Amniotic epithelial cell (primary cell): Measurements from ENCODE around the gene HBE1.
A peak's percentile ranks its signal among the peaks of the same experiment; 100 is the strongest.
"Not testable (repeated sequence)": the region's sequence is repeated elsewhere in the genome, so short reads cannot be mapped to it uniquely, and the experiment has no call there.

Experiments
- DNase-seq: peaks from one replicate; pipeline ENCODE4 v3.0.0-alpha.2; 2010; ENCODE audit warnings: low read depth

The HBE1 gene

GRCh38 chr11:5285703-5286340, 16.1 kb upstream of the HBE1 start:
- DNase-seq, result no peak

- DNase-seq, result no peak
Measured at GRCh38 chr11:5284637-5285036, 14.9 kb upstream of the HBE1 start.

DNA sequence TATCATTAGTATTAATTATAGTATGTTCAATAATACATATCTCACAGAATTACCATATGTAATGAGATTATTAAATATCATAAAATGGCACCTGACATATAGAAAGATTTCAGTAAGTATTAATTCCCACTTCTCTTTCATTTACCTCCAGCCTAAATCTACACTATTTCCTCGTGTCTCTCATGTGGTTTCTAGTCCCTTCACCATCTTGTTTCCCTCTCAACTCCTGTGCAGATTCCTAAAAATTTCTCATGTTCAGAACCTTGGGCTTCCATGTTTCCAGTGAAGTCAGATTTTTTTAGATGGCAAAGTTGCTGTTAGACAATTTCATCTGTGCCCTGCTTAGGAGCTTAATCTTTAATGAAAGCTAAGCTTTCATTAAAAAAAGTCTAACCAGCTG, 14.1 kb upstream of the HBE1 start:
- no peak for DNase-seq

GRCh38 chr11:5283086-5283485, 13.3 kb upstream of the HBE1 start:
- DNase-seq, result no peak

DNA sequence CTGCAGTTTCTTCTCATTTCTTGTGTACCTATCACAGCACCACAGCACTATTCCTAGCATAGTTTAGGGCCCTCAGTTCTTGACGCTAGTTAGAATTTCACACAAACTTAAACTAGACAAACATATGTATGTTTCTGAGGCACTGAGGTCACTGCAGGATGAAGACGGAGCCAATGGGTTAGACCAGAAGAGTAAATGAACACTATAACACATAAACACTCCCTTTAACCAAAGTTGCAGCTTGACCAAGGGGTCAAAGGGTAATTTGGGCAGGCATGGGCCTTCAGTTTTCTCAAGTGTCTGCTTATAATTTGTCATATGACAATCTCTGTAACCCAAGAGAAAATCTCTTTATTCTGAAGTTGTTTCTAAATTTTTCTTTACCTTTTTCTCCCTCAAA, 12.9 kb upstream of the HBE1 start:
- no peak for DNase-seq

GRCh38 chr11:5281596-5281995, 11.9 kb upstream of the HBE1 start:
- DNase-seq, result no peak

GRCh38 chr11:5280582-5281102, 10.9 kb upstream of the HBE1 start:
- peak; percentile 98 for DNase-seq

DNA sequence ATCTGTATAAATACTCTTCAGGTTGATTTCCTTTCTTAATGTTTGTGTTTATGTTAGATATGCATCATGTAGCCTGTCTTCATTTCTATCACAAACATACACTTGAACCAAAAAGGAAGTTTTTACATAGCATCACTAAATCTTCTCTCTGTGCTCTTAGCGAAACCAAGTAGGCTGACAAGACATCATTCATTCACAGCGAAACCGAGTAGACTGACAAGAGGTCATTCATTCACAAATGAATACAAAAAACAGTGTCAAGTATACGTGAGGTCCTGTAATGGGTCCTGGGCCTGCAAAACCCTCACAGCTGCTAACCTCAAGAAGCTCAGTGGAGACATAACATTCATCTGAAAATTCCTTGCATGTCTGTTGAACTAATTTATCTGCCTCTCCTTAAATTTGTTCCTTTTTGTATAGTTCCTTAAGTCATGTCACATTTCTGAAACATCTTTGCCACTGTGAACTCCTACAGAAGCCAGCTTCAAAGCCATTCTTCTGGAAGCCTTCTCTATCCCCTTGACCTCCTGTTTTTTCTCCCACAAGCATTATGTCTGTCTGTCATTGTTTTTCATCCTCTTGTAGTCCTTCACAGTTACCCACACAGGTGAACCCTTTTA, 9.8 kb upstream of the HBE1 start:
- no peak for DNase-seq

- no peak for DNase-seq
Measured at GRCh38 chr11:5277807-5278382, 8.2 kb upstream of the HBE1 start.

DNA sequence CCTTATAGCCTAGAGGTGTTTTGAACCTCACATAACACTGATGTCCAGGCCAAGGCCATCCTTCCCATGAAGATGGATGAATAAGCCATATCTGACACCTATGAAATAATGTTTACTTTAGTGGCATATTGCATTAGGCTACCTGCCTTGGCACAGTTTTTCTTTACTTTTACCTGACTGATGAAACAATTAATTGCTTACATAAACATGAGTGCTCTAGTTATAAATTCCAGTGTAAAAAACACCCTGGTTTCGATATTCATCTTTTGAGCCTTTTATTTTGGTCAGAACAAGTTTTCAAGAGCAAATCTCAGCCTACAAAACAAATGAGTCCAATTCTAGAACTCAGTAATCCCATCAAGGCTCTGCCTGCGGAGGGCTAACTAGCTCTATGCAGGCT, 7.0 kb upstream of the HBE1 start:
- DNase-seq, result no peak

- peak; percentile 27 for DNase-seq
Measured at GRCh38 chr11:5275369-5276110, 5.8 kb upstream of the HBE1 start.

DNA sequence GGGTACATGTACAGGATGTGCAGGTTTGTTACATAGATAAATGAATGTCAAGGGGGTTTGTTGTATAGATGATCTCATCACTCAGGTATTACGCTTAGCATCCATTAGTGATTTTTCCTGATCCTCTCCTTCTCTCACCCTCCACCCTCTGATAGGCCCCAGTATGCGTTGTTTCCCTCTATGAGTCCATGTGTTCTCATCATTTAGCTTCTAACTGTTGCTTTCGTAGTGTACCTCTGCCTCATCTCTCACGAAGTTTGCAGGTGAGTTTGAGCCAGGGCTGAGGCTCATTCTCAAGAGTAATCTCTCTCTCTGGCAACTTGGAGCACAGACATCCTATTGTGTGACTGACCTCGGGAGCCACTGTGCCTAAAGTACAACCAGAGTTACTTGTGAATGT, 4.7 kb upstream of the HBE1 start:
- DNase-seq, result peak; percentile 11

- DNase-seq, result no peak
Measured at GRCh38 chr11:5272395-5273017, 2.8 kb upstream of the HBE1 start.

GRCh38 chr11:5267033-5267563, 2.6 kb downstream of the HBE1 start:
- DNase-seq, result no peak

DNA sequence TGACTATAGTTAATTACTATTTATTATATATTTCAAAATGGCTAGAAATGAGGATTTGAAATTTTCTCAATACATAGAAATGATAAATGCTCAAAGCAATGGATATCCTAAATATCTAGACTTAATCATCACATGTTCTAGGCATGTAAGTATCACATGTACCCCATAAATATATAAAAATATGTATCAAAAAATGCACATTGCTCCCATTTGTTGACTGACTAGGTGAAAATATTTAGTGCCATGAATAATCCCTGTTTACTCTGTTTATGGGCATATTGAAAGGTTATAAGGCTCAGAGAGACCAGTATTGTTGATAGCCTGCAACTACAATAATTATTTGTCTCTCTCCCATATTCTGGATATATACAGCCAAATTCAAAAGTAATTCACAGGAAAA, 3.1 kb downstream of the HBE1 start:
- no peak for DNase-seq

- no peak for DNase-seq
Measured at GRCh38 chr11:5265832-5266231, 3.9 kb downstream of the HBE1 start.

GRCh38 chr11:5258543-5259262, 11.0 kb downstream of the HBE1 start:
- DNase-seq, result no peak

DNA sequence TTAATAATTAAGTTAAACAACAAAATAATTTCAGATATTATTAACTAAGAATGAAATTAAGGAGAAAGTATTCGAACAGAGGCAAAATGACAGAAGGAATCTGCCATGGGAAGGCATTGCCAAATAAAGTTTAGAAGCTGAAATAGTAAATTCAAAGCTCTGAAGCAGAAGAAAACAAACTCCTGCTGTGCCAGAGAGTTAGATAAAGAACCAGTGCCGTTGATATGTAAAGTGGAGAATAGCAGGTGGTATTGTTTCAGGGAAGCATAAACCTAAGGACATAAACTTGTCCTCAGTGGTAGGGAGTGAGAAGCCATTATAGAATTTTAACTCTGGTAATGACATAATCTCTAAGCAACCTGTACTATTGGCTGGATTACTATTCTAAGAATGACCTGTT, 12.4 kb downstream of the HBE1 start:
- no peak for DNase-seq

DNA sequence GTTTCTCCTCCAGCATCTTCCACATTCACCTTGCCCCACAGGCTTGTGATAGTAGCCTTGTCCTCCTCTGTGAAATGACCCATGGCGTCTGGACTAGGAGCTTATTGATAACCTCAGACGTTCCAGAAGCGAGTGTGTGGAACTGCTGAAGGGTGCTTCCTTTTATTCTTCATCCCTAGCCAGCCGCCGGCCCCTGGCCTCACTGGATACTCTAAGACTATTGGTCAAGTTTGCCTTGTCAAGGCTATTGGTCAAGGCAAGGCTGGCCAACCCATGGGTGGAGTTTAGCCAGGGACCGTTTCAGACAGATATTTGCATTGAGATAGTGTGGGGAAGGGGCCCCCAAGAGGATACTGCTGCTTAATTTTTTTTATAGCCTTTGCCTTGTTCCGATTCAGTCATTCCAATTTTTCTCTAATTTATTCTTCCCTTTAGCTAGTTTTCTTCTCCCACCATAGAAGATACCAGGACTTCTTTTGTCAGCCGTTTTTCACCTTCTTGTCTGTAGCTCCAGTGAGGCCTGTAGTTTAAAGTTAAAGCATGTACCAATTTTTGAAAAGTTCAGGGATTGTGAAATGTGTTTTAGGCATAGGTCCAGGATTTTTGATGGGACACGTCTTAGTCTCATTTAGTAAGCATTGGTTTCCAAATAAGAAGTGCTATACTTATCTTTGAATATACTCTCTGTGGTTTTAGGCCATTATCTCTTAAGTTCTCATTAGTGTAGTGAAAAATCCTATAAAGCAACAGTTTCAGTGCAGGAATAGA, 14.9 kb downstream of the HBE1 start, which contains the start of gene HBG2:
HBG2 (minus strand) TSS at position 136 of the 768 bp plus-strand sequence; CDS start at position 83, 53 bp downstream.
- DNase-seq, result peak; percentile 28

DNA sequence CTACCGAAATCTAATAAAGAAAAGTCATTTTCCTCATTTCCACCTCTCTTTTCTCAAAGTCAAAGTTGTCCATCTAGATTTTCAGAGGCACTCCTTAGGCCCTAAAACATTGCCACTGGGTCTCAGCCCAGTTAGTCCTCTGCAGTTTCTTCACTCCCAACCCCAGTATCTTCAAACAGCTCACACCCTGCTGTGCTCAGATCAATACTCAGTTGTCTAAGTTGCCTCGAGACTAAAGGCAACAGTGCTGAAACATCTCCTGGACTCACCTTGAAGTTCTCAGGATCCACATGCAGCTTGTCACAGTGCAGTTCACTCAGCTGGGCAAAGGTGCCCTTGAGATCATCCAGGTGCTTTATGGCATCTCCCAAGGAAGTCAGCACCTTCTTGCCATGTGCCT, 15.7 kb downstream of the HBE1 start:
- DNase-seq, result not testable (repeated sequence)

DNA sequence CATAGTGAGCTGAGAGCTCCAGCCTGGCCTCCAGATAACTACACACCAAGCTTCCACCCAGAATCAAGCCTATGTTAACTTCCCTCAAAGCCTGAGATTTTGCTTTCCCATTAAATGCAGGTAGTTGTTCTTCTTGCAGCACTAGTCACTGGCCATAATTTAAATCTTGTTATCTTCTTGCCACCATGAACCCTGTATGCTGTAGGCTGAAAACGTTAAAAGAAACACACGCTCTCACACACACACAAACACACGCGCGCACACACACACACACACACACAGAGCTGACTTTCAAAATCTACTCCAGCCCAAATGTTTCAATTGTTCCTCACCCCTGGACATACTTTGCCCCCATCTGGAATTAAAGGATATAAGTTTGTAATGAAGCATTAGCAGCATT, 16.3 kb downstream of the HBE1 start:
- DNase-seq, result not testable (repeated sequence)
